Measurements from ENCODE around the gene ATG101. TPM values are rescaled to one million over a fixed set of nuclear protein-coding genes. Genes with fewer than 3 reads are reported as not detected.

ATG101 gene
- total and polyA plus RNA-seq, 2 of the 8 experiments (the other 6 are each of a cell fraction or from before 2014, with no cell fraction given): 49.8 to 55.9 TPM

DNA sequence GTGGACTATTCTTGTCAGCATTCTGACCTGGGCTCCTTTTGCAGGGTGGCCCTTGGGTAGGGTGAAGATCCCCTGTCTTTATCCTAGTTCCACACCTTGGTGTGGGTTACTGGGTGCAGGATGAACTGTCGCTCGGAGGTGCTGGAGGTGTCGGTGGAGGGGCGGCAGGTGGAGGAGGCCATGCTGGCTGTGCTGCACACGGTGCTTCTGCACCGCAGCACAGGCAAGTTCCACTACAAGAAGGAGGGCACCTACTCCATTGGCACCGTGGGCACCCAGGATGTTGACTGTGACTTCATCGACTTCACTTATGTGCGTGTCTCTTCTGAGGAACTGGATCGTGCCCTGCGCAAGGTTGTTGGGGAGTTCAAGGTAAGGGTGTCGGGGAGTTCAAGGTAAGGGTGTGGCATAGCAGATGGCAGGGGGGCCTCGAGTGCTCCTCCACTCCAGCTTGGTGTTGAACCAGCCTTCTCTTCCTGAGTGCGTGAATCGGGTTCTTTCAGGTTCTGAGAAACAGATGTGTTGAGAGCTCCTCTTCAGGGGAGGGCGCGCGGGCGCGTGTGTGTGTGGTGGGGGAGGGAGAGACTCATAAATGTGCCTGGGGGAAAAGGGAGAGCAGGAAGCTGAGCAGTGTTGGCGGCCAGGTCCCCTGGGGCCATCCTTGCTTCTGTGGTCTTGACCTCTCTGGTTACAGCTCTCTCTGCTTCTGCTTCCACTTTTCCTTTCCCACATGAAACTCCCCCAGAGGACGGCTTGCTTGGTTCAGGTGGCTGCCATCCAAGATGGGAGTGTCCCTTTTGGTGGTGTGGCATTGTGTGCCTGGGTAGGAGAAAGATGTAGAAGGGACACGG lies 4.0 kb downstream of the ATG101 start:
- ChIA-PET POLR2A (ENCODE audit: partially characterized antibody) (interaction anchor here (0.5 to 1.7 kb wide), 4 partner anchors 11 to 459 kb away, joined by 3 to 5 read pairs (median 4); no protein-coding TSS in a partner anchor), CTCF (ENCODE audit: partially characterized antibody) (interaction anchor here (1.1 to 34.1 kb wide), 6 partner anchors 9 to 51 kb away, joined by 3 to 1022 read pairs (median 4); no protein-coding TSS in a partner anchor)
- Histone ChIP-seq H3K9me3 (ENCODE audit: insufficient read depth in 2 of 2, low read depth in 1 of 2, low read length in 1 of 2) (no peaks in the 10 kb centered on the region), H3K4ac (replicated peaks; ENCODE audit: insufficient read length, low read depth, low read length) (no peak overlapping the region), H4K20me1 (replicated peaks in 1 of 2; ENCODE audit: control insufficient read depth in 1 of 2, insufficient read depth in 2 of 2, low read length in 2 of 2) (peaks cover 3 to 37% of the 10 kb centered on the region in 2 experiments), H2BK120ac (replicated peaks; ENCODE audit: low read depth, low read length) (no peak overlapping the region), H3K4me3 (ENCODE audit: extremely low read depth in 1 of 4, insufficient read depth in 2 of 4, low read depth in 3 of 4, low read length in 4 of 4) (no peak overlapping the region), H4K91ac (replicated peaks; ENCODE audit: insufficient read length, low read length) (no peak overlapping the region), H3K27me3 (replicated peaks in 1 of 4; ENCODE audit: control insufficient read depth in 3 of 4, extremely low read depth in 1 of 4, insufficient read depth in 3 of 4, low read length in 3 of 4) (0 out of 7 replicates have a peak, but pooled peaks cover 0 to under 1% (median 0%) of the 10 kb centered on the region in 4 experiments), H3K23ac (ENCODE audit: insufficient read length) (no peak overlapping the region), H3K9ac (replicated peaks in 1 of 4; ENCODE audit: extremely low read depth in 1 of 4, low read depth in 3 of 4, low read length in 3 of 4) (no peak overlapping the region; a peak in 1 of 7 replicates), H3K18ac (ENCODE audit: extremely low read depth, low read length) (no peak overlapping the region), H3K14ac (ENCODE audit: insufficient read length) (no peak overlapping the region), H3K56ac (replicated peaks; ENCODE audit: insufficient read length, low read depth, low read length) (no peak overlapping the region), H3K36me3 (ENCODE audit: control insufficient read depth in 2 of 4, insufficient read depth in 4 of 4, low read length in 3 of 4) (peaks cover 11 to 38% (median 20%) of the 10 kb centered on the region in 4 experiments), H4K8ac (ENCODE audit: extremely low read depth, insufficient read depth, low read length) (no peak overlapping the region), H2AFZ (ENCODE audit: low read length) (no peak overlapping the region), H2AK5ac (ENCODE audit: low read depth, low read length) (no peak overlapping the region), H4K5ac (ENCODE audit: insufficient read length, low read depth, low read length) (no peak overlapping the region), H3K79me1 (ENCODE audit: low read depth, low read length) (peaks cover 16% of the 10 kb centered on the region), H2BK20ac (ENCODE audit: low read length) (no peak overlapping the region), H3K27ac (ENCODE audit: low read depth, low read length) (no peak overlapping the region), H3K23me2 (ENCODE audit: low read depth, low read length) (peaks cover 13% of the 10 kb centered on the region), H3K79me2 (ENCODE audit: control insufficient read depth in 1 of 2, insufficient read depth in 2 of 2, low read length in 2 of 2) (peaks cover 11 to 41% of the 10 kb centered on the region in 2 experiments), H3K4me2 (ENCODE audit: insufficient read depth in 1 of 2, low read depth in 2 of 2, low read length in 2 of 2) (no peak overlapping the region), H3K4me1 (replicated peaks in 1 of 4; ENCODE audit: control insufficient read depth in 3 of 4, insufficient read depth in 4 of 4, low read length in 3 of 4) (peaks cover 0 to 13% (median 3%) of the 10 kb centered on the region in 4 experiments; a peak in 4 of 7 replicates), H2BK15ac (ENCODE audit: low read length) (no peak overlapping the region), H2BK12ac (ENCODE audit: low read depth, low read length) (no peak overlapping the region), H2BK5ac (ENCODE audit: low read depth, low read length) (no peak overlapping the region)
- FAIRE-seq (no peak), DNase-seq (ENCODE audit: low read depth in 1 of 2, low spot score in 2 of 2) (no peak)
- 93% methylated on average over 23 of the region's 23 CpGs; no CpG with 5 or more reads in 1 of the 2 experiments for WGBS, 2 experiments (ENCODE audit: extremely low coverage in 1 of 2, insufficient coverage in 1 of 2, insufficient read length in 1 of 2, insufficient replicate concordance in 2 of 2, low coverage in 1 of 2, low lambda C conversion rate in 2 of 2, missing lambda C conversion rate in 1 of 2)
- TF ChIP-seq EZH2 (IDR thresholded peaks at IDR 0.05; ENCODE audit: low read depth, low read length, severe bottlenecking): no peak
- TF ChIP-seq, protein P1, sequence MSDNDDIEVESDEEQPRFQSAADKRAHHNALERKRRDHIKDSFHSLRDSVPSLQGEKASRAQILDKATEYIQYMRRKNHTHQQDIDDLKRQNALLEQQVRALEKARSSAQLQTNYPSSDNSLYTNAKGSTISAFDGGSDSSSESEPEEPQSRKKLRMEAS (IDR thresholded peaks at IDR 0.05): no peak
- TF ChIP-seq SAP30 (IDR thresholded peaks at IDR 0.05; ENCODE audit: insufficient read depth, insufficient replicate concordance, low read length): no peak

Data from H1 (cell line).